DND-41 (cell line): ENCODE results near the gene SLBP.

ENCODE experiments used
- EZH2 ChIP-seq: IDR thresholded peaks from 3 replicates; pipeline ENCODE4 v1.6.1; 2012; ENCODE audit warnings: borderline replicate concordance, low read depth, mild to moderate bottlenecking, moderate library complexity, low read length, inconsistent platforms; ENCODE audit not compliant: severe bottlenecking
- TF ChIP-seq, protein P1 (sequence below): IDR thresholded peaks from 2 replicates; pipeline ENCODE4 v1.5.1; 2012; ENCODE audit warnings: borderline replicate concordance, low read length, moderate library complexity, mild to moderate bottlenecking; ENCODE audit not compliant: poor library complexity, severe bottlenecking; ENCODE audit errors: extremely low read depth

DNA sequence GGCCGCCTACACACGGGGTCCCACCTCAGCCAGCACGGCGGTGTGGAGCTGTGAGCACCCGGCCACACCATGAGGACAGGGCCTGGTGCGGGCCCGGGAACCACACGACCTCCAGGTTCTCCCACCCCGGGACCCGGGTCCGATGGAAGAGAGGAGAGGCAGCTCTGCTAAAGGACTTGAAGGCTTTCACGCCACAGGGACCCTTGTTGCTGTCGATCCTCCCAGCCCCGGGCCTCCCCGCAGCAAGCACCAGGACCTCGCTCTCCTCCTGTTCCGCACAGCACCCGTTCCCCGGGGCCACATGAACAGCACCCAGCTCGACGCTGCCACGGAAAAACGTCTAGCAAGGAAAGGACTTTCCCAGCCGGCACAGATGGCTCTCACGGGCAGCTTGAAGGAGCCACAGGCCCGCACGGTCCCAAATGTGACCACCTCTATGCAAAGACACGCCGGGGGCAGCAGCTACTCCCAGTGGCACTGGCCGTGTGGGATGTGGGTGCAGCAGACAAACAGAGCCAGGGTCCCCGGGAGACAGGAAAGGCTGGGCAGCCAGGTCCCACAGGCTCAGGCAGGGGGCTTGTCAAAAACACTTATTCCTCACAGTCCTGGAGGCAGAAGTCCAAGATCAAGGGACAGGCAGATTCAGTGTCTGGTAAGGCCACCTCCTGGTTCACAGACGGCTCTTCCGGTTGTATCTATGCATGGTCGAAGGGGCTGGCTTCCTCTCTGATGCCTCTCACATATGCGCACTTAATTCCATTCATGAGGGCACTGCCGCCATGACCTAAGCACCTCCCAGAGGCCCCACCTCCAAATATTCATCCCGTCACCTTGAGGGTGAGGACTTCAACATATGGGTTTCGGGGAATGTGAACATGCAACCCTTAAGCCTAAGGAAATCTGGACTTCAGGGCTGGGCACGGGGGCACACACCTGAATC is 52.7 kb downstream of the SLBP start:
- TF ChIP-seq, protein P1, sequence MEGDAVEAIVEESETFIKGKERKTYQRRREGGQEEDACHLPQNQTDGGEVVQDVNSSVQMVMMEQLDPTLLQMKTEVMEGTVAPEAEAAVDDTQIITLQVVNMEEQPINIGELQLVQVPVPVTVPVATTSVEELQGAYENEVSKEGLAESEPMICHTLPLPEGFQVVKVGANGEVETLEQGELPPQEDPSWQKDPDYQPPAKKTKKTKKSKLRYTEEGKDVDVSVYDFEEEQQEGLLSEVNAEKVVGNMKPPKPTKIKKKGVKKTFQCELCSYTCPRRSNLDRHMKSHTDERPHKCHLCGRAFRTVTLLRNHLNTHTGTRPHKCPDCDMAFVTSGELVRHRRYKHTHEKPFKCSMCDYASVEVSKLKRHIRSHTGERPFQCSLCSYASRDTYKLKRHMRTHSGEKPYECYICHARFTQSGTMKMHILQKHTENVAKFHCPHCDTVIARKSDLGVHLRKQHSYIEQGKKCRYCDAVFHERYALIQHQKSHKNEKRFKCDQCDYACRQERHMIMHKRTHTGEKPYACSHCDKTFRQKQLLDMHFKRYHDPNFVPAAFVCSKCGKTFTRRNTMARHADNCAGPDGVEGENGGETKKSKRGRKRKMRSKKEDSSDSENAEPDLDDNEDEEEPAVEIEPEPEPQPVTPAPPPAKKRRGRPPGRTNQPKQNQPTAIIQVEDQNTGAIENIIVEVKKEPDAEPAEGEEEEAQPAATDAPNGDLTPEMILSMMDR, result no peak
- TF ChIP-seq EZH2, result no peak
